HAP-1 (cell line): ENCODE data around the gene GNG2.

Source experiments
- DNase-seq, 2 experiments: peaks; one replicate each; pipeline ENCODE4 v3.0.0-alpha.2; 2016 to 2020; ENCODE audit warnings: low spot score in 2 of 2
- H3K27me3 ChIP-seq: fragments of 250-450 bp; sonication (Bioruptor Pico); 2 replicates; pipeline ENCODE4 v1.5.1; 2020; ENCODE audit warnings: low read depth, mild to moderate bottlenecking, moderate library complexity
- H3K36me3 ChIP-seq: fragments of 250-450 bp; sonication (Bioruptor Pico); replicated peaks from 2 replicates; pipeline ENCODE4 v1.5.1; 2020; ENCODE audit warnings: mild to moderate bottlenecking
- H3K4me1 ChIP-seq: fragments of 250-450 bp; sonication (Bioruptor Pico); 2 replicates; pipeline ENCODE4 v1.5.1; 2020; ENCODE audit warnings: mild to moderate bottlenecking
- H3K4me3 ChIP-seq: fragments of 250-450 bp; sonication (Bioruptor Pico); 2 replicates; pipeline ENCODE4 v1.5.1; 2020; ENCODE audit warnings: mild to moderate bottlenecking, moderate library complexity
- H3K9me3 ChIP-seq: fragments of 250-450 bp; sonication (Bioruptor Pico); 2 replicates; pipeline ENCODE4 v1.5.1; 2020; ENCODE audit warnings: mild to moderate bottlenecking, moderate library complexity
- in situ Hi-C: fragments of 300-500 bp; cut with MboI; formaldehyde crosslinking; loops from 3 replicates; pipeline ENCODE4 v1.14.3; 2020; ENCODE audit warnings: low sequenced_read_pairs, inconsistent platforms, mixed read lengths

Gene GNG2

GRCh38 chr14:51988221-51988620 lies 127.8 kb downstream of the GNG2 start:
- DNase-seq: no peak
- H3K4me3 ChIP-seq: no peak overlapping the region
- in situ Hi-C loops: loop anchor here (25.0 kb wide), 1 partner anchor 701 kb away; no protein-coding TSS in a partner anchor

GRCh38 chr14:51989293-51990234 lies 129.2 kb downstream of the GNG2 start, which contains the start of gene RTRAF:
RTRAF (plus strand) TSS chr14:51989546; CDS start chr14:51989640, 94 bp downstream.
- H3K4me3 ChIP-seq: peak within 1 kb of the TSS; percentile 83
- H3K27me3 ChIP-seq: no peaks in the 10 kb centered on the region
- H3K4me1 ChIP-seq: peaks cover 13% of the 10 kb centered on the region
- no peaks in the 10 kb centered on the region for H3K9me3 ChIP-seq
- H3K36me3 ChIP-seq: peaks cover 32% of the 10 kb centered on the region
- DNase-seq: peak; percentile 89 to 94
- in situ Hi-C loops: loop anchor here (10.0 to 25.0 kb wide), 2 partner anchors 145 to 702 kb away; no protein-coding TSS in a partner anchor

More at GRCh38 chr14:51988221-51988620, 127.8 kb downstream of the GNG2 start:
- H3K4me1 ChIP-seq: peaks cover 14% of the 10 kb centered on the region
- H3K9me3 ChIP-seq: no peaks in the 10 kb centered on the region
- peaks cover 19% of the 10 kb centered on the region for H3K36me3 ChIP-seq
- no peaks in the 10 kb centered on the region for H3K27me3 ChIP-seq

GRCh38 chr14:51990488-51990887 lies 130.1 kb downstream of the GNG2 start:
- Histone ChIP-seq H3K27me3 (no peaks in the 10 kb centered on the region), H3K9me3 (no peaks in the 10 kb centered on the region), H3K4me1 (peaks cover 13% of the 10 kb centered on the region), H3K4me3 (peak overlapping the region; percentile 83), H3K36me3 (peaks cover 41% of the 10 kb centered on the region)
- DNase-seq: no peak
- in situ Hi-C loops: loop anchor here (10.0 to 25.0 kb wide), 2 partner anchors 144 to 703 kb away; no protein-coding TSS in a partner anchor

GRCh38 chr14:51993285-51993920 lies 133.0 kb downstream of the GNG2 start:
- no peak overlapping the region for H3K4me3 ChIP-seq
- H3K27me3 ChIP-seq: no peaks in the 10 kb centered on the region
- peaks cover 57% of the 10 kb centered on the region for H3K36me3 ChIP-seq
- in situ Hi-C loops: loop anchor here (10.0 to 25.0 kb wide), 2 partner anchors 141 to 706 kb away; no protein-coding TSS in a partner anchor
- H3K9me3 ChIP-seq: no peaks in the 10 kb centered on the region
- H3K4me1 ChIP-seq: peaks cover 36% of the 10 kb centered on the region
- no peak for DNase-seq

- no peak for DNase-seq
- peaks cover 67% of the 10 kb centered on the region for H3K36me3 ChIP-seq
- no peaks in the 10 kb centered on the region for H3K27me3 ChIP-seq
- no peak overlapping the region for H3K4me3 ChIP-seq
- H3K9me3 ChIP-seq: no peaks in the 10 kb centered on the region
- in situ Hi-C loops: loop anchor here (10.0 to 25.0 kb wide), 2 partner anchors 139 to 709 kb away; no protein-coding TSS in a partner anchor
- H3K4me1 ChIP-seq: peaks cover 51% of the 10 kb centered on the region
Measured at GRCh38 chr14:51996148-51996746, 135.8 kb downstream of the GNG2 start.

GRCh38 chr14:51998348-51998747 lies 137.9 kb downstream of the GNG2 start:
- in situ Hi-C loops: loop anchor here (10.0 to 25.0 kb wide), 2 partner anchors 136 to 711 kb away; no protein-coding TSS in a partner anchor
- H3K9me3 ChIP-seq: no peaks in the 10 kb centered on the region
- no peak overlapping the region for H3K4me3 ChIP-seq
- peaks cover 57% of the 10 kb centered on the region for H3K4me1 ChIP-seq
- H3K36me3 ChIP-seq: peaks cover 70% of the 10 kb centered on the region
- no peaks in the 10 kb centered on the region for H3K27me3 ChIP-seq
- no peak for DNase-seq

- H3K27me3 ChIP-seq: no peaks in the 10 kb centered on the region
- no peaks in the 10 kb centered on the region for H3K9me3 ChIP-seq
- peaks cover 70% of the 10 kb centered on the region for H3K36me3 ChIP-seq
- H3K4me1 ChIP-seq: peaks cover 57% of the 10 kb centered on the region
- H3K4me3 ChIP-seq: no peak overlapping the region
- DNase-seq: no peak
- in situ Hi-C loops: loop anchor here (10.0 to 25.0 kb wide), 2 partner anchors 136 to 712 kb away; no protein-coding TSS in a partner anchor
Measured at GRCh38 chr14:51999084-51999483, 138.7 kb downstream of the GNG2 start.

GRCh38 chr14:52000019-52000582 lies 139.7 kb downstream of the GNG2 start:
- Histone ChIP-seq H3K36me3 (peaks cover 70% of the 10 kb centered on the region), H3K27me3 (no peaks in the 10 kb centered on the region), H3K4me1 (peaks cover 58% of the 10 kb centered on the region), H3K9me3 (no peaks in the 10 kb centered on the region), H3K4me3 (no peak overlapping the region)
- DNase-seq: no peak
- in situ Hi-C loops: no loop called here

- in situ Hi-C loops: no loop called here
Measured at GRCh38 chr14:52000696-52001095, 140.3 kb downstream of the GNG2 start.

GRCh38 chr14:52002542-52002941 lies 142.1 kb downstream of the GNG2 start:
- in situ Hi-C loops: no loop called here

More at GRCh38 chr14:52000696-52001095, 140.3 kb downstream of the GNG2 start:
- no peaks in the 10 kb centered on the region for H3K9me3 ChIP-seq
- H3K36me3 ChIP-seq: peaks cover 70% of the 10 kb centered on the region
- H3K4me1 ChIP-seq: peaks cover 60% of the 10 kb centered on the region
- peak in 1 of 2 experiments; percentile 98 for DNase-seq
- no peak overlapping the region for H3K4me3 ChIP-seq
- no peaks in the 10 kb centered on the region for H3K27me3 ChIP-seq

GRCh38 chr14:52003324-52003723 lies 142.9 kb downstream of the GNG2 start:
- Histone ChIP-seq H3K4me3 (no peak overlapping the region), H3K4me1 (peaks cover 59% of the 10 kb centered on the region), H3K36me3 (peaks cover 79% of the 10 kb centered on the region), H3K9me3 (no peaks in the 10 kb centered on the region), H3K27me3 (no peaks in the 10 kb centered on the region)
- in situ Hi-C loops: no loop called here
- no peak for DNase-seq

More at GRCh38 chr14:52002542-52002941, 142.1 kb downstream of the GNG2 start:
- Histone ChIP-seq H3K9me3 (no peaks in the 10 kb centered on the region), H3K4me1 (peaks cover 62% of the 10 kb centered on the region), H3K27me3 (no peaks in the 10 kb centered on the region), H3K36me3 (peaks cover 71% of the 10 kb centered on the region), H3K4me3 (no peak overlapping the region)
- no peak for DNase-seq

GRCh38 chr14:52005625-52006024 lies 145.2 kb downstream of the GNG2 start:
- H3K4me3 ChIP-seq: no peak overlapping the region
- H3K4me1 ChIP-seq: peaks cover 38% of the 10 kb centered on the region
- no peaks in the 10 kb centered on the region for H3K9me3 ChIP-seq
- H3K27me3 ChIP-seq: no peaks in the 10 kb centered on the region
- peaks cover 93% of the 10 kb centered on the region for H3K36me3 ChIP-seq
- in situ Hi-C loops: no loop called here
- DNase-seq: no peak

GRCh38 chr14:52006361-52006760 lies 145.9 kb downstream of the GNG2 start:
- no peaks in the 10 kb centered on the region for H3K9me3 ChIP-seq
- H3K27me3 ChIP-seq: no peaks in the 10 kb centered on the region
- DNase-seq: no peak
- peaks cover 96% of the 10 kb centered on the region for H3K36me3 ChIP-seq
- H3K4me1 ChIP-seq: peaks cover 32% of the 10 kb centered on the region
- H3K4me3 ChIP-seq: no peak overlapping the region
- in situ Hi-C loops: no loop called here
